HG03442 (cell line): ENCODE data around the gene ROS1.
A peak's percentile ranks its signal among the peaks of the same experiment; 100 is the strongest.
"Not testable (repeated sequence)": the region's sequence is repeated elsewhere in the genome, so short reads cannot be mapped to it uniquely, and the experiment has no call there.

Source experiments
- ATAC-seq: cut with Tn5 transposase; IDR thresholded peaks from one replicate; pipeline ENCODE4 v1.9.1; 2021; ENCODE audit warnings: mild to moderate bottlenecking, moderate library complexity; ENCODE audit not compliant: unreplicated experiment

ROS1 gene

GRCh38 chr6:117384659-117385058 is 41.1 kb downstream of the ROS1 start:
- no peak for ATAC-seq

GRCh38 chr6:117381749-117382148 is 44.0 kb downstream of the ROS1 start:
- ATAC-seq = peak; percentile 77

GRCh38 chr6:117380298-117380697 is 45.4 kb downstream of the ROS1 start:
- no peak for ATAC-seq

GRCh38 chr6:117375446-117375845 is 50.3 kb downstream of the ROS1 start:
- ATAC-seq = no peak

GRCh38 chr6:117373211-117373813 is 52.4 kb downstream of the ROS1 start:
- ATAC-seq = no peak

- ATAC-seq = not testable (repeated sequence)
These were observed 53.5 kb downstream of the ROS1 start for GRCh38 chr6:117372289-117372688.

- ATAC-seq = no peak
These were observed 54.2 kb downstream of the ROS1 start for GRCh38 chr6:117371492-117371891.

- no peak for ATAC-seq
These were observed 66.2 kb downstream of the ROS1 start for GRCh38 chr6:117359581-117359980.

- no peak for ATAC-seq
These were observed 71.1 kb downstream of the ROS1 start for GRCh38 chr6:117354671-117355070.

- ATAC-seq = peak; percentile 74
These were observed 73.2 kb downstream of the ROS1 start for GRCh38 chr6:117352466-117353081.

- no peak for ATAC-seq
These were observed 74.2 kb downstream of the ROS1 start for GRCh38 chr6:117351521-117351920.

GRCh38 chr6:117346142-117346930 is 79.4 kb downstream of the ROS1 start:
- peak; percentile 53 for ATAC-seq

GRCh38 chr6:117345292-117345610 is 80.5 kb downstream of the ROS1 start:
- ATAC-seq = no peak

GRCh38 chr6:117344444-117345291 is 81.1 kb downstream of the ROS1 start:
- no peak for ATAC-seq

GRCh38 chr6:117338567-117338966 is 87.2 kb downstream of the ROS1 start:
- no peak for ATAC-seq

GRCh38 chr6:117329926-117330325 is 95.8 kb downstream of the ROS1 start:
- no peak for ATAC-seq

GRCh38 chr6:117328500-117328899 is 97.2 kb downstream of the ROS1 start:
- no peak for ATAC-seq

GRCh38 chr6:117328005-117328389 is 97.7 kb downstream of the ROS1 start:
- no peak for ATAC-seq

GRCh38 chr6:117327149-117328004 is 98.4 kb downstream of the ROS1 start:
- ATAC-seq = no peak

GRCh38 chr6:117326396-117326795 is 99.3 kb downstream of the ROS1 start:
- no peak for ATAC-seq
